Smooth muscle cell of the umbilical artery (primary cell): ENCODE data around the gene COX7B2. TPM values are rescaled to one million over a fixed set of nuclear protein-coding genes. Genes with fewer than 3 reads are reported as not detected.

Experiments used
- total RNA-seq: library from RNA; depleted of rRNA; stranded (reverse); fragments of >200 nt; gene quantifications from 2 replicates; pipeline ENCODE4 v1.2.3, GENCODE V29; 2014

Gene COX7B2, protein sequence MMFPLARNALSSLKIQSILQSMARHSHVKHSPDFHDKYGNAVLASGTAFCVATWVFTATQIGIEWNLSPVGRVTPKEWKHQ
- not detected in 2 replicates for total RNA-seq

DNA sequence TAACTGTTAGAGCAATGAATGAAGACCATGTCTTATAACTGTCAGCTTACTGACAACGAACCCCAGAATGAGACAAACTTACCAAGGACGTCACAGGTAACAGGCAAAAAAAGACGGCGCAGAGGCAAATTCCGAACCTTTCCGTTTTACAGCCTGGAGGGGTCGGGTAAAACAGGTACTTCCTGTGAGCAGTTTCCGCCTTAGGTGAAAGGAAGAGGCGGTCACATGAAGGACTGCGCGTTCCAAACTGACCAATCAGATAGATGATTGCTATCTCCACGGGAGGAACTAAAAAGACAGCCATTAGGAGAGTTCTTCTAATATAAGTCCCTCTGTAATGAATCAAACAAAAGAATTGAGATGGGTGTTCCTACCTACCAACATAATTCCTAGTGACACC, at the start of gene COX7B2:
COX7B2 (minus strand) TSS at position 168 of the 400 bp plus-strand sequence. CDS start 174,053 bp downstream, outside the sequence.

Other genes with a start within 250 kb of the COX7B2 start
- not detected in 2 replicates for gene GABRA4, start 84.3 kb upstream of the COX7B2 start, total RNA-seq
- 0.51 TPM in 1 of 2 replicates, not detected in the other for gene GABRB1, start 122.3 kb upstream of the COX7B2 start, total RNA-seq